ENCODE data around the gene MNAT1.

The MNAT1 gene

GRCh38 chr14:60905923-60906322 is 171.4 kb downstream of the MNAT1 start:
- no peak for DNase-seq

GRCh38 chr14:60915781-60916180 is 181.2 kb downstream of the MNAT1 start:
- no peak for DNase-seq

- no peak for DNase-seq
These were observed 187.5 kb downstream of the MNAT1 start for GRCh38 chr14:60922050-60922449.

DNA sequence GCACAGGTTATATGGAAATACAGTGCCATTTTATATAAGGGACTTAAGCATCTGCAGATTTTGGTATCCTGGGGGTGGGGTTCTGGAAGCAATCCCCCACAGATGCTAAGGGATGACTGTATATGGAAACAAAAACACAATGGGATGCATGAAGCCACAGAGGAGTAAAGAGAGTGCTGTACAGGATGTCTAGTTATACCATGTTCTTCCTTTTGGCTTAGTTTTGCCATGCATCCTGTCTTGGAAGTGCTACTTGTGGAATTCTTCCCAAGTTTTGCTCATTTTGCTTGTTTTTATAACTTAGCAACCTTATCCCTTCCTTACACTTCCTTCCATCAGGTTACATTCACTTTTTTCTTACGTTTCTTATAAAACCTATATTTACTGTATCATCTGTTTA is 190.7 kb downstream of the MNAT1 start:
- no peak for DNase-seq

DNA sequence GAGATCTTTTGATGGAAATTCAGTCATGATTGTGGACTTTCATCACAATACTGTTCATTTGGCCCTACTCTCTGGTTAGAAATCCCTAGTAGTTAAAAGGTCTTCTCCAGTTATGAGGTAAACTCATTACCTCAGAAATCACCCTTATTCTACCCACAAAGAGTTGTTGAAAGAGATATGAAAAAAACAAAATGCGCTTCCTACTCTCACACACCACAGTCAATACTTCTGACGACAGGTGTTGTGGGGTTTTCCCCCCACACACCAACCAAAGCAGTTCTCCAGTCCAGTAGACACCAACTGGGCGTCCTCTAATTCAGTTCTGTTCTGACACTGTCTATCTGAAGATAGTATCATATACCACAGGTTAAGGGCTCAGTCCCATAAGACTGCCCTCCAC is 191.4 kb downstream of the MNAT1 start:
- DNase-seq = no peak

GRCh38 chr14:60931218-60931617 is 196.7 kb downstream of the MNAT1 start:
- no peak for DNase-seq

DNA sequence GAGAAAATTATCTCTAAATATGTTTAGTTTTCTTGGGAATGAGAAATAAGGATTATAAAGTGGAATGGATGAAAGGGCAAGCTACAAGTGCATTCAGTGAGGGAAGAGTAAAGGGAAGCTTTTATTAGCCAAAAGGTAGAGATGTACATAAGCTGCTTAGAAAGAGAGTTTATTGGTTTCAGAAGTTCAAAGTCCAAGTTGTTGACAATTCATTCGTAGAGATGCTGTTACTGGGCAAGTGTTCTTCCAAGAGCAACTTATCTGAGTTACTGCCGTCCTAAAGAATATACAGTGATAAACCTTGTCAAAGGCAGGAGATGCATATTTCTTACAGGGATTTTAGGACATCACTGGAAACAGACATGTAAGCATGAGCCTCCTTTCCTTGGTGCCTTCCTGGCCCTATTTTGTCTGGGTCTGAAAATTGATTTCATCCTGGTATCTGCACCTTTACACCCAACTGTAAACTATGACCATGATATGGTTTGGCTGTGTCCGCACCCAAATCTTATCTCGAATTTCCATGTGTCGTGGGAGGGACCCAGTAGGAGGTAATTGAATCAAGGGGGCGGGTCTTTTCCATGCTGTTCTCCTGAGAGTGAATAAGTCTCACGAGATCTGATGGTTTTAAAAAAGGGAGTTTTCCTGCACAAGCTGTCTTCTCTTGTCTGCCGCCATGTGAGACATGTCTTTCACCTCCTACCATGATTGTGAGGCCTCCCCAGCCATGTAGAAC is 199.5 kb downstream of the MNAT1 start:
- DNase-seq = no peak

DNA sequence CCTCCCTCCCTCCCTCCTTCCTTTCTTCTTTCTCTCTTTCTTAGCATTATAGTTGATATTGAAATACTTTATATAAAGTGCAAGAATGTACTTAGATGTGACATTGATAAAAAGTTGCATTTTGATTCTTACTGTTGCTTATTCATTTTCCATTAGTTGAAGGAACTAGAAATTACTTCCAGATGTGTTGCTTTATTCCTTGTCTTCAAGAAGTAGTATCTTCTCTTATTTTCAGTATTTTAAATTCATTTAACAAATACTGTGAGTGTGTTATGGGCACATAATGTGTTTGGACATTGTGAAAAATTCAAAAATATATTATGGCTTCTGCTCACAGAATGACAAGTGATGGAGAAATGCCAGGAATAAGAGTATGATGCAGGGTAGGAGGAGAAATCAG is 200.8 kb downstream of the MNAT1 start:
- DNase-seq = no peak

DNA sequence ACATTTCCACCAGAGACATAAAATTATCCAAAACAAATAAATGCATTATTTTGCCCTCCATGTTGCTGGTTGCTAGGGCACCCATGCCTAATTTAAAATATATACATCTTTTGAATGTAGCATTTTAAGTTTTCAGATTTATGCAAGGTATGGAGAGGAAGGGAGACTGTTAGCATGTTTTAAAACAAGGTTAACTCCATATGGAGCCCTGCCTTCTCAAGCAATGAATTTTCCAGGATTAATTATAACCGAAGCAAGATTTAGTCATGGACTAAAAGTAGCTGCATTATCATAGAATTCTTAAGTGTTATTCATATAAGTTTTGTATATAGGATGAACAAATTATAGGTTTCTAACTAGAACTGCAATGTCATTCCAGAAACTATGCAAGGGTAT is 209.1 kb downstream of the MNAT1 start:
- no peak for DNase-seq

DNA sequence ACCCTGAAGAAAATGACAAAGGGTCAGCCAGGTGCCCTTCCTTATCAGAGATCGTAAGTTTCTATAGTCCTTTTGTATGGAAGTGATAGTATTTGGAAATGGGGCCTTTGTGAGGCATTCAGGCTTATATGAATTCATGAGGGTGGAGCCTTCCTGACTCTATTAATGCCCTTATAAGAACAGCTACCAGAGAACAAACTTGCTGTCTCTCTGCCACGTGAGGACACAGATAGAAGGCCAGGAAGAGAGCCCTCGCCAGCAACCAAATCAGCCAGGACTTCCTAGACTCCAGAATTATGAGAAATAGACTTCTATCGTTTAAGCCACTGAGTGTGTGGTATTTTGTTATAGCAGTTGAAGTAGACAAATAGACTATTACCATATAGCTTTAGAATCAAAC is 209.6 kb downstream of the MNAT1 start:
- DNase-seq = no peak

DNA sequence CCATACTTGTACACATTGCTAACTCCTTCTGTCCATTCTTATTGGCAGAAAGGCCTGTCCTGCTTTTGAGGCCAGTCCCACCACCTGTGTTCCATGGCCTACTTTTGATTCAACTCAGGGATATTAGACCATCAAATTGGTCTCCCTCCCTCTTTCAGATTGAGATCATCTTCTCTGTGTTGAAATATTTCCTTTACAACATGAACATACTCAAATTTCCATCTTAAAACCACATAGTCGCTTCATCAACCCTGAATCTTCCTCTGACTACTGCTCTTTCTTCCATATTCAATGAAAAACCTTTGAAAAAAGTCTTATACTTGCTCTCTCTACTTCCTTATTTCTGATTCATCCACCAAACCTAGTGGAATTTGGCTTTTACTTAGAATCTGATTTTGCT is 211.4 kb downstream of the MNAT1 start:
- no peak for DNase-seq

DNA sequence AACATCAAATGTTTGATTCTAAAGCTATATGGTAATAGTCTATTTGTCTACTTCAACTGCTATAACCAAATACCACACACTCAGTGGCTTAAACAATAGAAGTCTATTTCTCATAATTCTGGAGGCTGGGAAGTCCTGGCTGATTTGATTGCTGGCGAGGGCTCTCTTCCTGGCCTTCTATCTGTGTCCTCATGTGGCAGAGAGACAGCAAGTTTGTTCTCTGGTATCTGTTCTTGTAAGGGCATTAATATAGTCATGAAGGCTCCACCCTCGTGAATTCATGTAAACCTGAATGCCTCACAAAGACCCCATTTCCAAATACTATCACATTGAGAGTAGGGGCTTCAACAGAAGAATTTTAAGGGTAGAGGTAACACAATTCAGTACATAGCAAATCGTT is 212.2 kb downstream of the MNAT1 start:
- no peak for DNase-seq

DNA sequence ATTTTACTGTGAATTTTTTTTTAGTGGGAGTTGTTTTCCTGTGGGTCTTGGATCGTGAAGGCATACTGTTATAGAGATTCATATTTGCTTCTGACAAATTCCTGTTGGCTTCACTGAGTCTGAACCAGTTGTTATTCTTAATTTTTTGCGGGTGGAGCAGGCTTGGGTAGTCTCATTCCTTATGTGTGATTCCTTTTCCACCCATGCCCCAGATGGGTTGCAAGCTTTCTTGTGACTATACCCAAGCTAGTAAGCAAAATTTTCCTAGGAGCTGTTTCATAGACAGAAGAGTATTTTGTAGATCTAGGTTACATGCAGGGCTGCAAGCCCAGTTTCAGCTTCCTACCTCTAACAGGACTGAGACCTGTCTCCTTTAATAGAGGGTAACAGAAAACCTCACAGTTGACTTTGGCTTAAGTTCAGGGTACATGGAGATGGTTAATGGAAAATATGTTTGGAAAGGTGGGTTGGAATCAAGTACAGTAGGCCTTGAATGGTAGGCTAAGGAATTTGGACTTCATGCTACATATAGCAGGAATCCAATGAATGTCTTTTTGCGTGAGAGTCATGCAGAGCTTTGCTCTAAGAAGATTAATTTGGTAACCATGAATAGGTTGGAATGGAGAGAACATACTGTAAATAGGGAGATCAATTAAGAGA is 217.3 kb downstream of the MNAT1 start:
- DNase-seq = no peak

GRCh38 chr14:60956202-60956601 is 221.6 kb downstream of the MNAT1 start:
- DNase-seq = no peak

DNA sequence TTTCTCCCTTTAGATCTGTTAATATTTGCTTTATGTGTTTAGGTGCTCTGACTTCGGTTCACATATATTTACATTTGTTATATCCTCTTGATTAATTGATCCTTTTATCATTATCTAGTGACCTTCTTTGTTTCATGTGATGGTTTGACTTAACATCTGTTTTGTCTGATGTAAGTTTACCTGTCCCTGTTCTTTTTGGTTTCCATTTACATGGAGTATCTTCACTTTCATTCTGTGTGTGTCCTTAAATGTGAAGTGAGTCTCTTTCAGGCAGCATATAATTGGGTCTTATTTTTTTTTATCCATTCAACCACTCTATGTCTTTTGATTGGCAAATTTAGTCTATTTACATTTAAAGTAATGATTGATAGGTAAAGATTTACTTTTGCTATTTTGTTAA is 222.1 kb downstream of the MNAT1 start:
- no peak for DNase-seq

GRCh38 chr14:60958146-60958545 is 223.6 kb downstream of the MNAT1 start:
- no peak for DNase-seq

GRCh38 chr14:60963761-60964160 is 229.2 kb downstream of the MNAT1 start:
- no peak for DNase-seq

- no peak for DNase-seq
These were observed 230.3 kb downstream of the MNAT1 start for GRCh38 chr14:60964904-60965303.

GRCh38 chr14:60965402-60965801 is 230.8 kb downstream of the MNAT1 start:
- DNase-seq = no peak

- DNase-seq = no peak
These were observed 233.5 kb downstream of the MNAT1 start for GRCh38 chr14:60968099-60968498.

DNA sequence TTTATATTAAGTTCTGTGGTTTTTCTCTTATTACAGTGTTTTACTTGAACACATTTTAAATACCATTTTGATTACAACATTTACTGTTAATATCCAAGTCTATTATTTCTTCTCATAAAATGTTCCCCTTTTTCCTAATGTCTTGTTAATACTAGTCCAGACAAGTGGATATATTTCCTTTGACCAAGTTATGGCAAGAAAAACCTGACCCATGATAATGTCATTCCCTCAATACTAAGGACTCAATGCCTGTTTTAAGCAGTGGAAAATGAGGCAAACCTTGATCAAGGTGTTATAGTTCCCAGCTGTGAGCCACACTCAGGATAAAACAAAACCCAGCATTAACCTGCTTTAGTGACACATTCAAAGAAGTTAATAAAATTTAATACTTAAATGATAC is 234.1 kb downstream of the MNAT1 start:
- no peak for DNase-seq

DNA sequence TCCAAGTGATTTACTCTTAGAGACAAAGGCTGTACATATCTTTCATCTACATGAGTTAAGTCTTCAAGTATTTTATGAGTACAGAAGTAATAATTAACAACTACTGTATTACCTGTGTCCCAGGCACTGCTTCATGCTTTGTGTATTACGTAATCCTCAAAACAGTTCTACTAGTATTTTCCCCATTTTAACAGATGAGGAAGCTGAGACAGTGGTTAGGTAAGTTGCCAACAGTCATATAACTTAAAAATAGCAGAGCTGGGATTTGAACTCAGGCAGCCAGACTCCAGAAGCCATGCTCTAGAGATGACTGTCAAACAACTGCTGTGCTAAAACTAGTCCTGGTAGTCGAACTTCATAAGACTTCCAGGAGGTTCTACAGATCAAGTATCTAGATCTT is 235.6 kb downstream of the MNAT1 start:
- DNase-seq = no peak

- DNase-seq = no peak
These were observed 236.7 kb downstream of the MNAT1 start for GRCh38 chr14:60971271-60971670.

- no peak for DNase-seq
These were observed 237.7 kb downstream of the MNAT1 start for GRCh38 chr14:60972295-60972694.

- no peak for DNase-seq
These were observed 238.5 kb downstream of the MNAT1 start for GRCh38 chr14:60973070-60973469.
